Limb (tissue), 2 donors: Measurements from ENCODE around the gene RNF141.

Source experiments
- DNase-seq, 2 donors: peaks; one replicate each; pipeline ENCODE4 v3.0.0-alpha.2; 2016; ENCODE audit errors: extremely low spot score in 2 of 2

RNF141 gene

DNA sequence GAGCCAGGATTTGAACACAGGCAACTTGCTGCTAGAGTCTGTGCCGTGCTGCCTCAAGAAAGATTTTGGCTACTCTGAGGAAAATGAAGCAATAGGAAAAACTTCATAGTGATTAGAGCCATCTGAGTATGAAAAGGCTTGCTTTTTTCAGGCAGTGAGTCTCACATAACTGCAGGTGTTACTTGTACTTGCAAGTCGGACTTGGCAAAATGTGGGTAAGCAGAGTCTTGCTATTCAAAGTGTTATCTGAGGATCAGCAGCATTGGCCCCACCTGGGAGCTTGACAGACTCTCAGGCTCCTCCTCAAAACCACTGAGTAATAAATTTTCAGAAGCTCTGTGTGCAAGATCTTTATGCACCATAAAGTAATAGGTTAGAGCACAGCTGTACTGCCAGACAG, 18.1 kb downstream of the RNF141 start:
- no peak for DNase-seq

DNA sequence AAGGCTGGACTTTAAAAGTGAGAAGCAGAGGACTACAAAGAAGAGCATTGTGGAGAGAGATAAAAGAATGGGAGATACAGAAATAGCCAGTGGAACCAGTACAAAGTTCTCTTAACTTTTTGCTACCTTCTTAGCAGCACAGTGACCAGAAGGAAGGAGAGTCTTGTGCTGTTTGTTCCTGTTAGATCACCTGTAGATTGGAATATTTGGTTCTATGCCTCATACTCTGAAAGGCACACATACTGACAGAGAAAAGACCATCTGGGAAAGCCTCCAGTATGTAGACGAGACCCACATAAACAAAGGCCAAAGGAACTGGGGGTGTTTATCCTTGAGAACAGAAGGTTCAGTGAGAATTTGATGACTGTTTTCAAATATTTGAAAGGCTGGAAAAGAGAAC, 18.7 kb downstream of the RNF141 start:
- no peak for DNase-seq

GRCh38 chr11:10520562-10520961, 20.4 kb downstream of the RNF141 start:
- DNase-seq, result no peak

- DNase-seq, result no peak
Observed at GRCh38 chr11:10519630-10520029, 21.4 kb downstream of the RNF141 start.

GRCh38 chr11:10518891-10519290, 22.1 kb downstream of the RNF141 start:
- no peak for DNase-seq

GRCh38 chr11:10518123-10518522, 22.9 kb downstream of the RNF141 start:
- no peak for DNase-seq

- DNase-seq, result no peak
Observed at GRCh38 chr11:10515418-10515817, 25.6 kb downstream of the RNF141 start.

- no peak for DNase-seq
Observed at GRCh38 chr11:10514709-10515108, 26.3 kb downstream of the RNF141 start.

DNA sequence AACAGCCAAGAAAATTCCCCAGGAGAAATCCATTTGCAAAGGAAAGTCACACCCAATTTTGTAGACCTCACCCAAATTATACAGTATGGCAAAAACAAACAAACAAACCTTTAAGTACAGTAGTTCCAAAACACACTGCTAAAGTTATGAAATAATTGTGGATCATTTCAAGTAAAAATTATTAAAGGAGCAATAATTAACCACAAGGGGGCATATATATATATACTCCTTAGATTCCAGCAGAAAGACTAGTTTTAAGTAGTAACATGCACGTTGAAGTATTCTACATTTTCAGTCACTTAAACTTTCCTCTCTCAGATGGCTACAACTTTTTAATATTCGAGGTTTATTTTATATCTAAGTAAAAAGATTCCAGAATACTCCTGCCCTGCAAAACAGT, 26.8 kb downstream of the RNF141 start:
- peak in 1 of 2 donors; percentile 49 for DNase-seq

DNA sequence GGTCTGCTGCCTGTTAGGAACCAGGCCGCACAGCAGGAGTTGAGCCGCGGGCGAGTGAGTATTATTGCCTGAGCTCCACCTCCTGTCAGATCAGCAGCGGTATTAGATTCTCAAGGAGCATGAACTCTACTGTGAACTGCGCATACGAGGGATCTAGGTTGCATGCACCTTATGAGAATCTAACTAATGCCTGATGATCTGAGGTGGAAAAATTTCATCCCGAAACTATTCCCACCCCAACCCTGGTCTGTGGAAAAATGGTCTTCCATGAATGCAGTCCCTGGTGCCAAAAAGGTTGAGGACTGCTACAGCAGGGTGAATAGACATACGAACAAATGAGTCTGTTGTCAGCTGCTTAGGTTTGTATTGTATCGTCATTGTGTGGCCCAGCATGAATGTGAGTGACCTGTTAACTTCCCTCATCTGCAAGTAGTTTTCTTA, 29.8 kb downstream of the RNF141 start:
- DNase-seq, result no peak

GRCh38 chr11:10506008-10506370, 35.0 kb downstream of the RNF141 start:
- DNase-seq, result no peak

GRCh38 chr11:10505278-10506007, 35.5 kb downstream of the RNF141 start:
- no peak for DNase-seq

DNA sequence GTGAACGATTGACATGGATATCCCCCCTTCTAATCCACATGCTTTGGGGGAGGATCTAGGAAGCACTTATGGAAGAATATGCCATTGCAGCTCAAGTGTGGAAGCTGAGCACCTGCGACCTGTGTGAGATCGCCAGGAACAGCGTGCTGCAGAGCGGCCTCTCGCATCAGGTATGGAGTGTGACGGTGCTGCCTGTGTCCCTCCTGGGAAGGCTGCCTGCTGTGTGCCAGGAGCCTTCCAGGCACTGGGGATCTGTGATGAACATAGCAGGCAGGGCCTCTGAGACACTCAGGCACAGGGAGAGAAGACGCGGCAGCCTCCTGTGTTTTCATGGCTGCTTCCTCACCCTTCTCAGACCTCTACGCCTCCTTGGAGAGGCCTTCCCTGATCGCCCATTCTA, 36.5 kb downstream of the RNF141 start:
- no peak for DNase-seq

DNA sequence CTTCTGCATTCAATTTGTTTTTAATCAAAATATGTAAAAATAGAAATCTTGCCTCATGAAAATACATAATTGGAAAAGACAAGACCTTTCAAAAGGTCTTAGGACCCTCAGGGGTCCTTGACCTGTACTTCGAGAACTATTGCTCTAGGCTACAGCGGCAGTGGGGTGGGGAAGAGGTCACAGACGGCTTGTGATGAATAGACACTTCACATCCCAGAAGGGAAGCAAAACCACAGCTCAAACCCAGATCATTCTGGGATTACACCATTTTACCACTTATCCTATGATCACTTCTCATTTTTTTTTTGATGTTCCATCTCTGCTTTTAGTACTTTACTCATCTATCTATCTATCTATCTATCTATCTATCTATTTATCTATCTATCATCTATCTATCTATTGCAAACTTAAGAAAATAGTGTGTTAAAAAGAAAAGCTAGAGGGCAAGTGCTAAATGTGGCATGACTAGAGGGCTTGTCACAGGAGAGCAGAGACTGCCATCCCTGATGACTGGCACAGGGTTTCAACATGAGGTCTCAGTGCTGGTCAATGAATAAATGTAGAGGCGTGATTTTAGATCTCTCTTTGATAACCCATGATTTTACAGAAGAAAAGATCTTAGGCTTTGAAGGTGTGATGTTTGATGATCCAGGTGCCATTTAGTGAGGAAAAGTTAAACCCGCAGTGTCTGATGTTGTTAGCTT, 37.1 kb downstream of the RNF141 start:
- DNase-seq, result no peak

DNA sequence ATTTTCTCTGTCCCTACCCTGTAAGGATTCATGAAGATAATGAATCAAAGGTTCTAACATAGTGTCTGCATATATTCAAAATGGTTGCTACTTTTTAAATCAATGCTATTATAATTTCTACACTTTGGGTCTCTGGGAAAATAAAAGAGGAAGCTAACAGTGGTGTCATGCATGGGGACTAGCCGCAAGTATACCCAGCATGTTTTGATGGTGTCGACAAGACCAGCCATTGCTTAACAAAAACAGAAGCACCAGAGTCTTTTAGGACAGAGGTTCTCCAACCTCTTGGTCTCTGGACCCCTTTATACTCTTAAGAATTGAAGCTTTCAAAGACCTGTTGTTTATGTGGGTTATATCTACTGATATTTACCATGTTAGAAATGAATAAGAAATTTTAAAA, 37.8 kb downstream of the RNF141 start:
- DNase-seq, result no peak

- DNase-seq, result no peak
Observed at GRCh38 chr11:10502770-10503169, 38.2 kb downstream of the RNF141 start.

DNA sequence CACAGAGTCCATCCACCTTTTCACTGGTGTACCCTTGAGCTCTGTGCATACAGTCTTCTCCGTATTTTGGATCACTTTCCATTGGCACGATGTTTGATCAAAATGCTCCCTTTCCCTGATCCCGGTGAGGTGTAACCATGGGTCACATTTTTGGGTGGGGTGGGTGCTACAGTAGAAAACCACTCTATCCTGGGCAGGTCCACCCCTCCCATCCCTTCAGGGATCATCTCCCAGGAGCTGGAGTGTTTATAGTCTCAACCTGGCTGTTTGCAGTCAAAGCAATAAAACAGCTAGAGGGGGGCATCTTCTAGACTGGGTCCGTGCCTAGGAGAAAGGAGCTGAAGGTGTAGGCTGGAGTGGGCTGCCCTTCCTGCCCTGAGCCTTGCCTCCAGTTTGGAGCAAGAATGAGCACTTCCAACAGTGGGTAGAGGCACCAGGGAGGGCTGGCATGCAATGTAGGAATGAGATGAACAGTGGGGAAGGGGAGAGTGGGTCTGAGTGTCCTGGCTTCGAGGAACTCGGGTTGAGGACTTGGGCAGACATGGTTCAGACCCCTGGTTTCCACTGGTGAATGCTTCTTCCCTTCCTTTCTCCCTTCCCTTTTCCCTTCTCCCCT, 38.8 kb downstream of the RNF141 start:
- DNase-seq, result no peak

DNA sequence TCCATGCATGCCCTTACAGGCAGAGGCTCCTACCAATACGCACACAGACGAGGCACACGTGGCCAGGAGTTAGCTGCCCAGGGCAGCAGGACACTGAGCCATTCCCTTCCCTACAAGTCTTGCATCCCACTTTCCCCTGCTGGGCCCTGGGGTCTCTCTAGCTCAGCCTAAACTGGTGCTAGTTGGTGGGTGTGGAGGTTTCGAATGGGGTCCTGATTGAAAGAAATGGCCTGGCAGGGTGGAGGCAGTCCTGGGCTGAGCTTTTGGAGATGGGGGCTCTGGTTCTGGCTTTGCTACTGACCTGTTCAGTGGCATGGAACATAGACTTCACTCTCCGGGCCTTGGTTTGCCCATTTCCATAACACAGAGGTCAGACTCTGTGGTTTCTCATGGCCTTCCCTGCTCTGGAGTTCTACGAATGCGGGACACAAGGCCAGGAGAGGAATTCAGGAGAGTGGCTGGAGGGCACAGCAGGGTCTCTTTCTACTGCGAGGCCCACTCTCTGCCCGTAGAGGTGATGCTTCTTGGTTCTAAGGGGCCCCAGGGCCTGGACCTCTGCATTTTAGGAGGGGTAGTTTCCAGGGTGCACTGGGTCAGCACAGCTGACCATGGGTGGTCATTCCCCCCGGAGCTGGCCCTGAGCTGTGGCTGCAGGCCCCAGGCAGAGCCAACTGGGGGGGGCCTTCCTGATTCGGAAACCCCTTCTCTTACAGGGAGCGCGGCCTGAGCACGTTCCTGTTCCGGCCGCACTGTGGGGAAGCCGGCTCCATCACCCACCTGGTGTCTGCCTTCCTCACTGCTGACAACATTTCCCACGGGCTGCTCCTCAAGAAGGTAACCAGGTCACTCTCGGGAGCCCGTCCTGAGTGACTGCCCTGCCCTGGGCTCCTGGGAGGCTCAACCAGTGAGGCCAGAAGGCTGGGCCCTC, 40.0 kb downstream of the RNF141 start:
- DNase-seq, result no peak

DNA sequence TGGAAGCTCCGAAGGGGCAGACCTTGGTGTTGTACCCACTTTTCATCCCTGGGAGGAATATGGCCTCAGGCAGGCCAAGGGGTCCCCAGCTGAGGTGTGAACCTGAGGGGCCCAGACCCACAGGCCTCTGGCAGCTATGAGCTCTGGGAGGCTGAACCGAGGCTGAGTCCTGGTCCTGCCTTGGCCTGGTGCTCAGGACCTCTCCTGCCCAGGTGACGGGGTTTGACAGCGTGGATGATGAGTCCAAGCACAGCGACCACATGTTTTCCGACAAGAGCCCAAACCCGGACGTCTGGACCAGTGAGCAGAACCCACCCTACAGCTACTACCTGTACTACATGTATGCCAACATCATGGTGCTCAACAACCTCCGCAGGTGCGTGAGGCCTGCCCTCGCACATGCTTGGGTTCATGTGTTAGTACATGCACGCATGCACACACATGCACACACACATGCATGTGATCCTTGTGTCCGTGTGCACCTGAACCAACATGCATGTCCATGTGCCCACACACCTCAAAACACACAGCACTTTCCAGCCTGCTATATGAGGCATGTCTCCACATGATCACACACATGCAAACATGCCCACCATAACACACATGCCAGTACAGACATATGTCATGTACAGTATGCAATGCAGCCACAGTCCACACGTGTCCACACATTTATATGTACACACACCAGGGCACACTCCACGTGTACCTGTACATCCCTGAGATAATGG, 40.9 kb downstream of the RNF141 start:
- no peak for DNase-seq

- DNase-seq, result no peak
Observed at GRCh38 chr11:10499452-10499851, 41.5 kb downstream of the RNF141 start.
